Measurements from ENCODE around the gene XKR7. TPM values are rescaled to one million over a fixed set of nuclear protein-coding genes. Genes with fewer than 3 reads are reported as not detected.

Gene XKR7
- total and polyA plus RNA-seq, 2 donors (not counting 1 experiment from before 2014, with no cell fraction given): 0.05 to 0.12 TPM

DNA sequence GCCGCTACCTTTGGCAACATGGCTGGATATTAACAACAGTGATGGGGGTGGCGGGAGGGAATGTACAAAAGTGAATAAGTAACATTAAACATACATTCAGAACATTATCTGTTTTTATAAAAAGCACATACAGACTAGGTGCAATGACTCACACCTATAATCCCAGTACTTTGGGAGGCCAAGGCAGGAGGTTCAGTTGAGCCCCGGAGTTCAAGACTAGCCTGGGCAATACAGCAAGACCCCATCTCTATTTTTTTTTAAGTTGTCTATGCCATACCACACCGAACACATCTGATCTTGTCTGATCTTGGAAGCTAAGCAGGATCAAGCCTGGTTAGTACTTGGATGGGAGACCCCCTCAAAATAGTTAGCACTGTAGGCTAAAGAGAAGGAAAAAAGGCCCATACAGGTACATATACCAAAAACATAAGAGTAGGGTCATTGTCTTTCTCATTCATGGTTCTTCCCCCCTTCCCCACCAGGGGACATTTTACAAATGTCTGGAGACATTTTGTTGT, 82.4 kb downstream of the XKR7 start:
- H3K4me1 Mint-ChIP-seq: peaks cover 32% of the 10 kb centered on the region

More for the DNA sequence above, 82.4 kb downstream of the XKR7 start:
- Histone ChIP-seq H3K27ac (ENCODE audit: low read length in 2 of 2) (no peak overlapping the region), H3K9me3 (ENCODE audit: control extremely low read depth in 1 of 3, control insufficient read depth in 2 of 3, insufficient read depth in 1 of 3, low read length in 2 of 3) (no peaks in the 10 kb centered on the region), H3K27me3 (replicated peaks in 1 of 4; ENCODE audit: control extremely low read depth in 1 of 4, control insufficient read depth in 3 of 4, insufficient read depth in 4 of 4, low read length in 3 of 4) (peaks cover 0 to 3% (median 0%) of the 10 kb centered on the region in 4 experiments), H4K20me1 (ENCODE audit: control insufficient read depth, insufficient read depth, low read length, poor library complexity, severe bottlenecking) (no peaks in the 10 kb centered on the region), H3K4me2 (replicated peaks; ENCODE audit: low read depth, low read length, poor library complexity, severe bottlenecking) (no peak overlapping the region), H2AFZ (ENCODE audit: insufficient read depth, low read depth, low read length, poor library complexity, severe bottlenecking) (no peak overlapping the region), H3K4me3 (ENCODE audit: control extremely low read depth in 1 of 5, extremely low read depth in 1 of 5, insufficient read depth in 1 of 5, low read depth in 2 of 5, low read length in 4 of 5) (no peak overlapping the region), H3K36me3 (replicated peaks in 1 of 2; ENCODE audit: control extremely low read depth in 1 of 2, control insufficient read depth in 1 of 2, extremely low read depth in 1 of 2, insufficient read depth in 2 of 2, low read length in 1 of 2) (peaks cover 0 to 5% of the 10 kb centered on the region in 2 experiments), H3K79me2 (ENCODE audit: control insufficient read depth, insufficient read depth, low read length) (no peaks in the 10 kb centered on the region), H3K9ac (ENCODE audit: low read length) (no peak overlapping the region), H3K4me1 (ENCODE audit: control insufficient read depth in 2 of 2, insufficient read depth in 2 of 2, low read length in 2 of 2) (peaks cover 21 to 38% of the 10 kb centered on the region in 2 donors)
- DNase-seq (peak; percentile 46), ATAC-seq (ENCODE audit: low read depth) (no peak)
- Mint-ChIP-seq H3K4me3 (peak overlapping the region; percentile 90), H3K27me3 (no peaks in the 10 kb centered on the region), H3K27ac (no peak overlapping the region), H3K9me3 (ENCODE audit: insufficient read depth) (no peaks in the 10 kb centered on the region)
- CTCF ChIA-PET: interaction anchor here (0.6 to 1.3 kb wide), 3 partner anchors 9 to 19 kb away, joined by 3 to 5 read pairs (median 5); no protein-coding TSS in a partner anchor
- POLR2A ChIA-PET: interaction anchor here (1.2 to 1.6 kb wide), 2 partner anchors 10 to 15 kb away, joined by 3 to 6 read pairs; no protein-coding TSS in a partner anchor
- WGBS (ENCODE audit: insufficient coverage): 100% methylated on average over 1 of the region's 4 CpGs
- intact Hi-C loops (cut with micrococcal nuclease): no loop called here
- no peak for TF ChIP-seq EZH2 (IDR thresholded peaks at IDR 0.05; ENCODE audit: borderline replicate concordance, insufficient read depth, low read depth, low read length, poor library complexity, severe bottlenecking)
- TF ChIP-seq, protein P1, sequence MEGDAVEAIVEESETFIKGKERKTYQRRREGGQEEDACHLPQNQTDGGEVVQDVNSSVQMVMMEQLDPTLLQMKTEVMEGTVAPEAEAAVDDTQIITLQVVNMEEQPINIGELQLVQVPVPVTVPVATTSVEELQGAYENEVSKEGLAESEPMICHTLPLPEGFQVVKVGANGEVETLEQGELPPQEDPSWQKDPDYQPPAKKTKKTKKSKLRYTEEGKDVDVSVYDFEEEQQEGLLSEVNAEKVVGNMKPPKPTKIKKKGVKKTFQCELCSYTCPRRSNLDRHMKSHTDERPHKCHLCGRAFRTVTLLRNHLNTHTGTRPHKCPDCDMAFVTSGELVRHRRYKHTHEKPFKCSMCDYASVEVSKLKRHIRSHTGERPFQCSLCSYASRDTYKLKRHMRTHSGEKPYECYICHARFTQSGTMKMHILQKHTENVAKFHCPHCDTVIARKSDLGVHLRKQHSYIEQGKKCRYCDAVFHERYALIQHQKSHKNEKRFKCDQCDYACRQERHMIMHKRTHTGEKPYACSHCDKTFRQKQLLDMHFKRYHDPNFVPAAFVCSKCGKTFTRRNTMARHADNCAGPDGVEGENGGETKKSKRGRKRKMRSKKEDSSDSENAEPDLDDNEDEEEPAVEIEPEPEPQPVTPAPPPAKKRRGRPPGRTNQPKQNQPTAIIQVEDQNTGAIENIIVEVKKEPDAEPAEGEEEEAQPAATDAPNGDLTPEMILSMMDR (IDR thresholded peaks at IDR 0.05): no peak

Data from B cell (primary cell).